Esophagus (tissue), 2 donors: ENCODE results near the gene TMEM203. TPM values are rescaled to one million over a fixed set of nuclear protein-coding genes. Genes with fewer than 3 reads are reported as not detected.

Source experiments
- H3K27ac ChIP-seq, 2 donors: one replicate each; pipeline ENCODE4 v1.5.1; 2013; ENCODE audit warnings: low read depth in 2 of 2, mild to moderate bottlenecking in 2 of 2, inconsistent platforms in 1 of 2, low read length in 1 of 2, moderate library complexity in 1 of 2
- H3K27me3 ChIP-seq, 2 donors: one replicate each; pipeline ENCODE4 v1.6.1; 2013; ENCODE audit warnings: low read length in 2 of 2, control low read depth in 1 of 2, mild to moderate bottlenecking in 1 of 2; ENCODE audit not compliant: insufficient read depth in 2 of 2, control insufficient read depth in 1 of 2
- H3K36me3 ChIP-seq, 2 donors: one replicate each; pipeline ENCODE4 v1.6.1; 2013; ENCODE audit warnings: low read length in 1 of 2; ENCODE audit not compliant: control insufficient read depth in 2 of 2, insufficient read depth in 2 of 2
- H3K4me1 ChIP-seq, 2 donors: one replicate each; pipeline ENCODE4 v1.6.1; 2013; ENCODE audit warnings: low read length in 1 of 2; ENCODE audit not compliant: control insufficient read depth in 2 of 2, insufficient read depth in 2 of 2
- H3K4me3 ChIP-seq, 2 donors: one replicate each; pipeline ENCODE4 v1.5.1; 2013; ENCODE audit warnings: low read length in 2 of 2, mild to moderate bottlenecking in 2 of 2, low read depth in 1 of 2, moderate library complexity in 1 of 2
- H3K9me3 ChIP-seq, 2 donors: one replicate each; pipeline ENCODE4 v1.6.1; 2013; ENCODE audit warnings: mild to moderate bottlenecking in 2 of 2, low read depth in 1 of 2, low read length in 1 of 2, moderate library complexity in 1 of 2; ENCODE audit not compliant: control insufficient read depth in 2 of 2, insufficient read depth in 1 of 2
- WGBS, 2 donors: extraction: QIAGEN DNeasy Blood & Tissue Kit; methylation state at CpG; one replicate each; pipeline ENCODE4 v1.1.7; 2013; 5-methylcytosine and 5-hydroxymethylcytosine counted together
- polyA plus RNA-seq, 2 donors: library from polyadenylated mRNA; stranded (reverse); fragments of 200-250 nt; gene quantifications; one replicate each; pipeline ENCODE4 v1.2.3, GENCODE V29; 2013
- donor health status: healthy with polysubstance abuse.
- donor health status: Bipolar disorder and iron deficiency.

TMEM203 gene
- polyA plus RNA-seq, 2 donors: 21.6 to 27.5 TPM

- 61 to 66% methylated on average over 6 to 9 of the region's 9 CpGs for WGBS, 2 donors
- Histone ChIP-seq H3K36me3 (peaks cover 3 to 40% of the 10 kb centered on the region in 2 donors), H3K27me3 (no peaks in the 10 kb centered on the region), H3K27ac (peak overlapping the region; percentile 99), H3K9me3 (no peaks in the 10 kb centered on the region), H3K4me3 (peak overlapping the region; percentile 90 to 95), H3K4me1 (peaks cover 22 to 51% of the 10 kb centered on the region in 2 donors)
Measured at GRCh38 chr9:137190315-137190856, 15.1 kb downstream of the TMEM203 start.

- H3K27ac ChIP-seq: peak overlapping the region; percentile 99
- peak overlapping the region; percentile 90 to 95 for H3K4me3 ChIP-seq
- peaks cover 4 to 47% of the 10 kb centered on the region in 2 donors for H3K36me3 ChIP-seq
- 27 to 32% methylated on average over 23 of the region's 23 CpGs for WGBS, 2 donors
- H3K27me3 ChIP-seq: no peaks in the 10 kb centered on the region
- H3K9me3 ChIP-seq: no peaks in the 10 kb centered on the region
- peaks cover 20 to 45% of the 10 kb centered on the region in 2 donors for H3K4me1 ChIP-seq
Measured at GRCh38 chr9:137189297-137190295, 15.9 kb downstream of the TMEM203 start.

GRCh38 chr9:137188490-137189296, 16.8 kb downstream of the TMEM203 start, which contains the start of the genes ANAPC2 and SSNA1:
ANAPC2 (minus strand) TSS chr9:137188560; CDS start chr9:137188532, 28 bp downstream.
SSNA1 (plus strand) TSS chr9:137188676; CDS start chr9:137188727, 51 bp downstream.
- Histone ChIP-seq H3K36me3 (peaks cover 8 to 56% of the 10 kb centered on the region in 2 donors), H3K4me1 (peaks cover 20 to 38% of the 10 kb centered on the region in 2 donors), H3K27me3 (no peaks in the 10 kb centered on the region), H3K9me3 (no peaks in the 10 kb centered on the region), H3K4me3 (peak within 1 kb of the TSS; percentile 90 to 95), H3K27ac (peak within 1 kb of the TSS; percentile 99)
- 0% methylated on average over 85 to 98 of the region's 98 CpGs for WGBS, 2 donors

GRCh38 chr9:137188086-137188489, 17.4 kb downstream of the TMEM203 start:
- Histone ChIP-seq H3K4me1 (peaks cover 20 to 38% of the 10 kb centered on the region in 2 donors), H3K36me3 (peaks cover 11 to 62% of the 10 kb centered on the region in 2 donors)

GRCh38 chr9:137187386-137187785, 18.1 kb downstream of the TMEM203 start:
- no peaks in the 10 kb centered on the region for H3K27me3 ChIP-seq
- WGBS, 2 donors: 79 to 85% methylated on average over 15 of the region's 15 CpGs
- no peak overlapping the region for H3K27ac ChIP-seq
- peaks cover 15 to 68% of the 10 kb centered on the region in 2 donors for H3K36me3 ChIP-seq
- no peaks in the 10 kb centered on the region for H3K9me3 ChIP-seq
- H3K4me3 ChIP-seq: peak overlapping the region; percentile 90 to 95
- H3K4me1 ChIP-seq: peaks cover 20 to 38% of the 10 kb centered on the region in 2 donors

More at GRCh38 chr9:137188086-137188489, 17.4 kb downstream of the TMEM203 start:
- Histone ChIP-seq H3K27me3 (no peaks in the 10 kb centered on the region), H3K4me3 (peak overlapping the region; percentile 90 to 95), H3K27ac (peak overlapping the region; percentile 99), H3K9me3 (no peaks in the 10 kb centered on the region)
- 0 to 1% methylated on average over 26 to 31 of the region's 31 CpGs for WGBS, 2 donors

DNA sequence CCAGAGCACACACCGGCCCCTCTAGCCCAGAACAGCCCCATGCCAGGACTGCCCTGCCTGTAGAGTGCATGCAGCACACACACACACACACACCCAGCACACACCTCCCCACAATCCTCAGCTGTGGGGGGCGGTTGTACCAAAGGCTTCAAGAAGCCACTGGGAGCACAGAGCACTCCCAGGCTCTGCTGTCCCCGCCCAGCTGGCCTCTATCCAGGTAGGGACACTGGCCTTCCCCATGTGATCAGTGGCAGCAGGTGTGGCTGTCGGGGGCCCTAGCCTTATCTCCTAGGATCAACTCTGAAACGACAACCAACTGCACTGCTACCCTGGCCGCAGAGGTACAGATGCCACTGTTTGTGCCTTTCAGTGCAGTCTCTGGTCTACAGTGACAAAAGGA, 19.1 kb downstream of the TMEM203 start:
- no peaks in the 10 kb centered on the region for H3K27me3 ChIP-seq
- peaks cover 16 to 65% of the 10 kb centered on the region in 2 donors for H3K36me3 ChIP-seq
- no peak overlapping the region for H3K4me3 ChIP-seq

GRCh38 chr9:137185921-137186320, 19.5 kb downstream of the TMEM203 start:
- WGBS, 2 donors: 93 to 96% methylated on average over 19 of the region's 19 CpGs
- Histone ChIP-seq H3K4me1 (peaks cover 20 to 34% of the 10 kb centered on the region in 2 donors), H3K36me3 (peaks cover 16 to 64% of the 10 kb centered on the region in 2 donors)

More for the DNA sequence above, 19.1 kb downstream of the TMEM203 start:
- WGBS, 2 donors: 63 to 79% methylated on average over 6 of the region's 6 CpGs
- Histone ChIP-seq H3K9me3 (no peaks in the 10 kb centered on the region), H3K4me1 (peaks cover 20 to 38% of the 10 kb centered on the region in 2 donors), H3K27ac (no peak overlapping the region)

DNA sequence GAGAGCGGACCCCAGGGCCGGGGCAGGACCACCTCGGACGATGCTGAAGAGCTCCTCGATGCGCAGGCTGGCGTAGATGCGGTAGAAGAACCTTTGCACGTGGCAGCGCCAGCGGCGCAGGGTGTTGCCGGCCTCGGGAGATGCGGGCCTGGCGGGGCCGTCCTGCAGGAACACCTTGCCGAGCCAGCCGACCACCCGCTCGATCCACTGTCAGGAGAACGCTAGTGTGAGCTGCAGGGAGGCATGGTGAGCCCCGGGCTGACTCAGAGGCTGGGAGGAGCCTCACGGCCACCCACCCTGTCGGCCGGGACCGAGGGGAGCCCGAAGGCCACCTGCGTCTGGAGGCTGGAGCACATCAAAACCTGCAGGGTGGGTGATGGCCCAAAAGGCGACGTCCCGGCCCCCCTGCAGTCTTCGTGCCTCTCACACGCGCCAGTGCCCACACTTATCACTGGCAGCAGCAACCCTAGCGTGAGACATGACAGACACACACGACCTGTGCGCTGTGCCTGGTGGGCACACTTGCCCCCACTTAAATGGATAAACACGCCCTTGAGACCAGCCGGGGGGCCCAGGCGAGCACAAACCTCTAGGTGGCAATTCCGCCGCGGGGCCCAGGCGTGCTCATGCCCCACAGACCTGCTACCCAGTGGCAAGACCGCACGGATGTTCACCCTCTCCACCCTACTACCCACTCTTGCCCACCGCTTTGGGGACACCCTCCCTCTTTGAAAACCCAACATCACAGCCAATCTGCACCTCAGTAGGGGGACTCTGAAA, 20.4 kb downstream of the TMEM203 start:
- H3K36me3 ChIP-seq: peaks cover 13 to 66% of the 10 kb centered on the region in 2 donors
- H3K4me3 ChIP-seq: no peak overlapping the region
- no peaks in the 10 kb centered on the region for H3K9me3 ChIP-seq
- 92 to 95% methylated on average over 48 of the region's 48 CpGs for WGBS, 2 donors
- no peaks in the 10 kb centered on the region for H3K27me3 ChIP-seq
- H3K27ac ChIP-seq: no peak overlapping the region
- H3K4me1 ChIP-seq: peaks cover 20 to 28% of the 10 kb centered on the region in 2 donors

More at GRCh38 chr9:137185921-137186320, 19.5 kb downstream of the TMEM203 start:
- Histone ChIP-seq H3K9me3 (no peaks in the 10 kb centered on the region), H3K27me3 (no peaks in the 10 kb centered on the region), H3K27ac (no peak overlapping the region), H3K4me3 (no peak overlapping the region)
